Subcutaneous abdominal adipose tissue (tissue), 5 donors: Measurements from ENCODE around the gene DDX6.
A peak's percentile ranks its signal among the peaks of the same experiment; 100 is the strongest.
"Not testable (repeated sequence)": the region's sequence is repeated elsewhere in the genome, so short reads cannot be mapped to it uniquely, and the experiment has no call there.

Source experiments
- H3K27ac ChIP-seq: one replicate; pipeline ENCODE4 v1.7.0; 2013; ENCODE audit warnings: low read depth, mild to moderate bottlenecking, inconsistent platforms, low read length, moderate library complexity
- H3K27me3 ChIP-seq, 5 donors: one replicate each; pipeline ENCODE4 v1.7.0; 2013; ENCODE audit warnings: low read length in 5 of 5, inconsistent platforms in 1 of 5; ENCODE audit not compliant: control insufficient read depth in 5 of 5, insufficient read depth in 4 of 5
- H3K36me3 ChIP-seq, 5 donors: one replicate each; pipeline ENCODE4 v1.7.0; 2013; ENCODE audit warnings: low read length in 5 of 5; ENCODE audit not compliant: control insufficient read depth in 5 of 5, insufficient read depth in 5 of 5
- H3K4me1 ChIP-seq, 5 donors: one replicate each; pipeline ENCODE4 v1.7.0; 2013; ENCODE audit warnings: low read length in 5 of 5, mild to moderate bottlenecking in 3 of 5, moderate library complexity in 1 of 5; ENCODE audit not compliant: control insufficient read depth in 5 of 5, insufficient read depth in 5 of 5
- H3K4me3 ChIP-seq, 5 donors: one replicate each; pipeline ENCODE4 v1.7.0; 2013; ENCODE audit warnings: low read length in 5 of 5, low read depth in 1 of 5
- H3K9ac ChIP-seq, 5 donors: one replicate each; pipeline ENCODE4 v1.7.0; 2013; ENCODE audit warnings: low read length in 5 of 5, mild to moderate bottlenecking in 4 of 5, moderate library complexity in 3 of 5
- H3K9me3 ChIP-seq, 5 donors: one replicate each; pipeline ENCODE4 v1.7.0; 2013; ENCODE audit warnings: low read length in 5 of 5; ENCODE audit not compliant: control insufficient read depth in 5 of 5
- donor health status: healthy.
- donor health status: healthy.
- donor health status: healthy.
- donor health status: healthy.
- donor health status: healthy.

DDX6 gene

GRCh38 chr11:118791111-118791960 is at the start of gene DDX6:
Gene DDX6 (minus strand): TSS chr11:118791164. CDS start chr11:118786251, 4,913 bp downstream.
- H3K27ac ChIP-seq: peak within 1 kb of the TSS; percentile 100
- no peaks in the 10 kb centered on the region for H3K9me3 ChIP-seq
- no peaks in the 10 kb centered on the region for H3K27me3 ChIP-seq
- H3K9ac ChIP-seq: peak within 1 kb of the TSS; percentile 91 to 100 (median 99)
- H3K36me3 ChIP-seq: no peaks in the 10 kb centered on the region
- H3K4me1 ChIP-seq: peaks cover 1 to 38% (median 30%) of the 10 kb centered on the region in 5 donors
- peak within 1 kb of the TSS; percentile 94 to 97 (median 95) for H3K4me3 ChIP-seq

DNA sequence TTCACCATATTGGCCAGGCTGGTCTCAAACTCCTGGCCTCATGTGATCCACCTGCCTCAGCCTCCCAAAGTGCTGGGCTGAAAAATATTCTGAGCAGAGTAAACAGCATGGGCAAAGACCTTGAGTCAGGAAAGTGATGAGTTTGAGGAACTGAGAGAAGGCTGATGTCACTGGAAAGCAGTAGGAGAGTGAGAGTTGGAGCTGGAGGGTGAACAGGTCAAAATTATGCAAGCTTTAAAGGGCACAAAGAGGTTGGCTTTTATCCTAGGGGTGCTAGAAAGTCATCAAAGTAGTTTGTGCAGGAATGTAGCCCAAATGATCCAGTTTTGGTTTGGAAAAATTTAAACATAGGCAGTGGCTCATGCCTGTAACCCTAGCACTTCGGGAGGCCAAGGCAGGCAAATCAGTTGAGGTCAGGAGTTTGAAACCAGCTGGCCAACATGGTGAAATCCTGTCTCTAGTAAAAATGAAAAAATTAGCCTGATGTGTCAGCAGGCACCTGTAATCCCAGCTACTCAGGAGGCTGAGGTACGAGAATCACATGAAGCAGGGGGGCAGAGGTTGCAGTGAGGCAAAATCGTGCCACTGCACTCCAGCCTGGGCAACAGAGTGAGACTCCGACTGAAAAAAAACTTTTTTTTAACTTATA is 48.1 kb upstream of the DDX6 start:
- Histone ChIP-seq H3K9ac (no peak overlapping the region), H3K27me3 (no peaks in the 10 kb centered on the region), H3K27ac (no peak overlapping the region), H3K4me3 (no peak overlapping the region), H3K9me3 (no peaks in the 10 kb centered on the region), H3K36me3 (no peaks in the 10 kb centered on the region), H3K4me1 (no peaks in the 10 kb centered on the region)

DNA sequence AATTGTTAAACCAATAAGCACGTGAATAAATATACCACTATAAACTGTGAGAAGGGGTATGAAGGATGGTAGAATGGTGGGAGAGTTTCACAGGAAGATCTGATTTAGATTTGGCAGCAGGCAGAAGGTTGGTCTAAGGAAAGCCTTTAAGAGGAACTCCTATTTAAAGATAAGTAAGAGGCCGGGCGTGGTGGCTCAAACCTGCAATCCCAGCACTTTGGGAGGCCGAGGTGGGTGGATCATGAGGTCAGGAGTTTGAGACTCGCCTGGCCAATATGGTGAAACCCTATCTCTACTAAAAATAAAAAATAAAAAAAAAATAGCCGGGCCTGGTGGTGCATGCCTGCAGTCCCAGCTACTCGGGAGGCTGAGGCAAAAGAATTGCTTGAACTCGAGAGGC is 46.9 kb upstream of the DDX6 start:
- no peaks in the 10 kb centered on the region for H3K9me3 ChIP-seq
- H3K9ac ChIP-seq: no peak overlapping the region
- H3K27ac ChIP-seq: no peak overlapping the region
- no peaks in the 10 kb centered on the region for H3K27me3 ChIP-seq
- no peaks in the 10 kb centered on the region for H3K4me1 ChIP-seq
- H3K36me3 ChIP-seq: no peaks in the 10 kb centered on the region
- H3K4me3 ChIP-seq: no peak overlapping the region

GRCh38 chr11:118834427-118835028 is 43.6 kb upstream of the DDX6 start:
- Histone ChIP-seq H3K4me1 (no peaks in the 10 kb centered on the region), H3K27me3 (no peaks in the 10 kb centered on the region), H3K27ac (no peak overlapping the region), H3K4me3 (peak overlapping the region in 1 of 5 donors; percentile 2), H3K9me3 (no peaks in the 10 kb centered on the region), H3K9ac (no peak overlapping the region), H3K36me3 (no peaks in the 10 kb centered on the region)

DNA sequence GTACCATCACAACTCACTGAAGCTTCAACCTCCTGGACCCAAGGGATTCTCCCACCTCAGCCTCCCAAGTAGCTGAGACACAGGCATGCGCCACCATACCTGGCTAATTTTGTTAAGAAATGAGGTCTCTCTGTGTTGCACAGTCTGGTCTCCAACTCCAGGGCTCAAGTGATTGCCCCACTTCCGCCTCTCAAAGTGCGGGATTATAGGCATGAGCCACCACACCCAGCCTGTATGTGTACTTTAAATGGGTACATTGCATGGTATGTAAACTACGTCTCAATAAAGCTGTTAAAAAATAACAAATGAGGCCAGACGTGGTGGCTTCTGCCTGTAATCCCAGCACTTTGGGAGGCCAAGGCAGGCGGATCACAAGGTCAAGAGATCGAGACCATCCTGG is 36.2 kb upstream of the DDX6 start:
- H3K9ac ChIP-seq: no peak overlapping the region
- H3K4me1 ChIP-seq: no peaks in the 10 kb centered on the region
- no peak overlapping the region for H3K4me3 ChIP-seq
- no peak overlapping the region for H3K27ac ChIP-seq
- no peaks in the 10 kb centered on the region for H3K9me3 ChIP-seq
- no peaks in the 10 kb centered on the region for H3K36me3 ChIP-seq
- no peaks in the 10 kb centered on the region for H3K27me3 ChIP-seq

GRCh38 chr11:118822936-118823510 is 32.1 kb upstream of the DDX6 start:
- H3K27ac ChIP-seq, H3K4me3 ChIP-seq, H3K27me3 ChIP-seq, H3K4me1 ChIP-seq, H3K36me3 ChIP-seq, H3K9ac ChIP-seq, H3K9me3 ChIP-seq: not testable (repeated sequence)

GRCh38 chr11:118820412-118821357 is 29.7 kb upstream of the DDX6 start:
- H3K4me3 ChIP-seq: no peak overlapping the region
- H3K27me3 ChIP-seq: no peaks in the 10 kb centered on the region
- no peaks in the 10 kb centered on the region for H3K9me3 ChIP-seq
- H3K27ac ChIP-seq: no peak overlapping the region
- peaks cover 0 to 6% (median 0%) of the 10 kb centered on the region in 5 donors for H3K4me1 ChIP-seq
- H3K9ac ChIP-seq: no peak overlapping the region
- H3K36me3 ChIP-seq: no peaks in the 10 kb centered on the region

DNA sequence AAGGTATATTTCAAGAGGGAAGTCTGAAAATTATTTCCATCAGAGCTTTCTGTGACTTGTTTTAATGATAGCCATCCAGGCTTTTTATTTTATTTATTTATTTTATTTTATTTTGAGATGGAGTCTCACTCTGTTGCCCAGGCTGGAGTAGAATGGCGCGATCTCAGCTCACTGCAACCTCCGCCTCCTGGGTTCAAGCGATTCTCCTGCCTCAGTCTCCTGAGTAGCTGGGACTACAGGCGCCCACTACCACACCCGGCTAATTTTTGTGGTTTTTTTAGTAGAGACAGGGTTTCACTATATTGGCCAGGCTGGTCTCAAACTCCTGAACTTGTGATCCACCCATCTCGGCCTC is 29.0 kb upstream of the DDX6 start:
- H3K4me3 ChIP-seq, H3K27me3 ChIP-seq, H3K9ac ChIP-seq, H3K9me3 ChIP-seq, H3K36me3 ChIP-seq, H3K4me1 ChIP-seq, H3K27ac ChIP-seq: not testable (repeated sequence)

DNA sequence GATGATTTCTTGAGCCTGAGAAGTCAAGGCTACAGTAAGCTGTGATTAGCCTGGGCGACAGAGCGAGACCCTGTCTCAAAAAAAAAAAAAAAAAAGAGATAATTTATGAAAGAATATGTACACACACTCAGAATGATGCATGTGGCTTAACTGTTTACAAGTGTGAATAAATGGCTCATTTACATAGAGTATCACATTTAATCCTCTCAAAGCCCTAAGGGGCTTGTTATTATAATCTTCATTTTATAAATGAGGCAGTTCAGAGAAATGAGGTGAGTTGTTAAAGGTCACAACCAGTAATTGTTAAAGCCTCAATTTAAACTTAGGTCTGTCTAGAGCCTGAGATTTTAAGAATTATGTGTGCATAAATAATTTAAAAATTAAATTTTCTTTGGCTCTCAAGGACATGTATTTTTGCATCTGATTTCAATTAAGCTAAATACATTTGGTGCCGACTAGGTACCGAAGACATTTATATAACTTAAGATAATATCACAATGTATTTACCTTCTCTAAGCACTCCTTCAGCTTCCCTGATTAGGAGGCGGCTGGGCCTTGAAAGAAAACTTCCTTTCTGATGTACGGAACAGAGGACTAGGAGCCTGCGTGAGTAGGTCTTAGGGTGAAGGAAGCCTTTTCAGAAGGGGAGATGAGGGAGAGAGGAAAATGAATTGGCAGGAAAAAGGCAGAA is 28.5 kb upstream of the DDX6 start:
- Histone ChIP-seq H3K27me3 (no peaks in the 10 kb centered on the region), H3K9me3 (no peaks in the 10 kb centered on the region), H3K4me1 (peaks cover 0 to 6% (median 0%) of the 10 kb centered on the region in 5 donors), H3K4me3 (no peak overlapping the region), H3K36me3 (no peaks in the 10 kb centered on the region), H3K9ac (no peak overlapping the region), H3K27ac (no peak overlapping the region)
